Peyer's patch (tissue), 4 donors: ENCODE measurements around the gene PITPNM1. TPM values are rescaled to one million over a fixed set of nuclear protein-coding genes. Genes with fewer than 3 reads are reported as not detected.
A peak's percentile ranks its signal among the peaks of the same experiment; 100 is the strongest.

Experiments
- DNase-seq, 3 donors: peaks; one replicate each; pipeline ENCODE4 v3.0.0-alpha.2; 2017 to 2019
- H3K27ac ChIP-seq, 4 donors: fragments of 200-600 bp; sonication (generic); one replicate each; pipeline ENCODE4 v1.5.1; 2016 to 2019
- H3K27me3 ChIP-seq, 2 donors: fragments of 200-600 bp; sonication (generic); one replicate each; pipeline ENCODE4 v1.5.1; 2019
- H3K36me3 ChIP-seq, 3 donors: fragments of 200-600 bp; sonication (generic); one replicate each; pipeline ENCODE4 v1.5.1; 2016 to 2019
- H3K4me1 ChIP-seq, 4 donors: fragments of 200-600 bp; sonication (generic); one replicate each; pipeline ENCODE4 v1.5.1; 2016 to 2019
- H3K4me3 ChIP-seq, 4 donors: fragments of 200-600 bp; sonication (generic); 1 replicate in 3 of 4; 2 replicates in 1 of 4; pipeline ENCODE4 v1.5.1; 2016 to 2019; ENCODE audit warnings: mild to moderate bottlenecking in 1 of 4
- H3K9me3 ChIP-seq, 4 donors: fragments of 200-600 bp; sonication (generic); one replicate each; pipeline ENCODE4 v1.5.1; 2016 to 2019; ENCODE audit warnings: mild to moderate bottlenecking in 1 of 4
- POLR2A ChIP-seq, 2 donors: fragments of 450-650 bp; IDR thresholded peaks; one replicate each; pipeline ENCODE4 v1.5.1; 2017; ENCODE audit warnings: antibody characterized with exemption in 2 of 2, mild to moderate bottlenecking in 2 of 2, moderate library complexity in 2 of 2
- small RNA-seq, 2 donors: library from RNA; depleted of rRNA; stranded (forward); fragments of <200 nt; gene quantifications; one replicate each; pipeline ENCODE3, GENCODE V24; 2016
- total RNA-seq, 4 donors: library from RNA; depleted of rRNA; stranded (reverse); fragments of >200 nt; gene quantifications; one replicate each; pipeline ENCODE4 v1.1.0, GENCODE V29; 2016
- TF ChIP-seq, protein P1 (sequence below), 6 experiments: fragments of 450-650 bp in 4 of 6; fragments of 200-600 bp in 2 of 6; sonication (generic) in 1 of 6; IDR thresholded peaks; one replicate each; pipeline ENCODE4 v1.5.1; 2017 to 2019; ENCODE audit warnings: antibody characterized with exemption in 6 of 6, mild to moderate bottlenecking in 3 of 6, moderate library complexity in 1 of 6

Gene PITPNM1
- total RNA-seq, 4 donors from 2014 or later, result 94.4 to 126 (median 109) TPM

DNA sequence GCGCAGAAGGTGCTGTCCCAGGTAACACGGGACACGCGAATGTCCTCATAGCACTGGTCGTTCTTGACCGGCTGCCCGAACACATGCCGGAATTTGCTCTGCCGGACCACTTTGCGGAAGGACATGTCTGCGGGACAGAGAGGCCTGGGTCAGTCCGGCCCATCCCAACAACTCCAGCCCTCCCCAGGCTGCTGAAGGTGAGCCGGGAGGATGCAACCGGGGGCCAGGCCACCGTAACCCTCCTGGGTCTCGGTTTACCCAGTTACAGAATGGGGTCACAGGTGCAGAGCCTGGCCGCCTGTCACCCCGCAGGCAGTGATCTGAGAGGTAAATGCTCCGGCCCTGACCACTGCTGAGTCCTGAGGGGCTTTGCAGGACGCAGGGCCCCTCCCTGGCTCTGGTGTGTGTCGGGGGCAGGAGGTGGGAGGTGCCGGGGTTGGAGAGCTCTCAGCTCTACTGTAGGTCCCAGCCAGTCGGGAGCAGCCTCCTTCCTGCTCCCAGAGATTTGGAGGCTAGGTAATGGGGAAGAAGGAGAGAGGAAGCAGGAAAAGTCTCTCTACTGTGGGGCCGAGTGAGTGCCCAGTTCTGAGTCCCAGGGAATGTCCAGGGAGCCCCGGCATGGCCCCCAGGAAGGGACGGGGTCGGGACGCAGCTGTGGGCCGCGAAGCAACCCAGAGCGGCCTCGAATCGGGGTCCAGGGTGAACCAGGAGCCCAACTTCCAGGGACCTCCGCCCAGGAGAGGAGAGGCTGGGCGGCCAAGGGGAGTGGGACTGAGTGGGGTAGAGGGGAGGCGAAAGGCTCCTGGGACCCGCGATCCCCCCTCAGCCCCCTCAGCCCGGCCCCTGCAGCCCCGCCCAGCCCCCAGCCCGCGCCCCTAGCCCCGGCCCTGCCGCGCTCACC lies 62.4 kb downstream of the PITPNM1 start:
- DNase-seq, result no peak
- Histone ChIP-seq H3K4me1 (peaks cover 0 to 59% (median 51%) of the 10 kb centered on the region in 4 donors), H3K4me3 (peak overlapping the region; percentile 49 to 95 (median 72)), H3K9me3 (no peaks in the 10 kb centered on the region), H3K27me3 (no peaks in the 10 kb centered on the region), H3K27ac (peak overlapping the region; percentile 88 to 99 (median 96)), H3K36me3 (peaks cover 0 to 43% (median 0%) of the 10 kb centered on the region in 3 donors)
- no peak for TF ChIP-seq POLR2A (IDR thresholded peaks at IDR 0.05)
- TF ChIP-seq, protein P1, sequence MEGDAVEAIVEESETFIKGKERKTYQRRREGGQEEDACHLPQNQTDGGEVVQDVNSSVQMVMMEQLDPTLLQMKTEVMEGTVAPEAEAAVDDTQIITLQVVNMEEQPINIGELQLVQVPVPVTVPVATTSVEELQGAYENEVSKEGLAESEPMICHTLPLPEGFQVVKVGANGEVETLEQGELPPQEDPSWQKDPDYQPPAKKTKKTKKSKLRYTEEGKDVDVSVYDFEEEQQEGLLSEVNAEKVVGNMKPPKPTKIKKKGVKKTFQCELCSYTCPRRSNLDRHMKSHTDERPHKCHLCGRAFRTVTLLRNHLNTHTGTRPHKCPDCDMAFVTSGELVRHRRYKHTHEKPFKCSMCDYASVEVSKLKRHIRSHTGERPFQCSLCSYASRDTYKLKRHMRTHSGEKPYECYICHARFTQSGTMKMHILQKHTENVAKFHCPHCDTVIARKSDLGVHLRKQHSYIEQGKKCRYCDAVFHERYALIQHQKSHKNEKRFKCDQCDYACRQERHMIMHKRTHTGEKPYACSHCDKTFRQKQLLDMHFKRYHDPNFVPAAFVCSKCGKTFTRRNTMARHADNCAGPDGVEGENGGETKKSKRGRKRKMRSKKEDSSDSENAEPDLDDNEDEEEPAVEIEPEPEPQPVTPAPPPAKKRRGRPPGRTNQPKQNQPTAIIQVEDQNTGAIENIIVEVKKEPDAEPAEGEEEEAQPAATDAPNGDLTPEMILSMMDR (IDR thresholded peaks at IDR 0.05), result no peak

Small RNA genes within 50 kb of the gene (small RNA-seq; reads per million reads assigned to genes)
- 0 to 0.06 reads per million in 2 donors for gene MIR6752

Other genes with a start within 250 kb of the PITPNM1 start
- 100 to 1,000 TPM; 103 to 276 (median 163) TPM for gene GRK2, start 238.9 kb downstream of the PITPNM1 start, total RNA-seq
- gene ANKRD13D, start 216.1 kb downstream of the PITPNM1 start, total RNA-seq, result 10 to 100 TPM; 25.4 to 97.4 (median 41.5) TPM
- gene SSH3, start 201.8 kb downstream of the PITPNM1 start, total RNA-seq, result 100 to 1,000 TPM in 2 of 4 donors, 10 to 100 TPM in 2; 55.9 to 128 (median 99.9) TPM
- 100 to 1,000 TPM in 3 of 4 donors, 10 to 100 TPM in 1; 74.3 to 329 (median 272) TPM for gene POLD4, start 151.8 kb downstream of the PITPNM1 start, total RNA-seq
- gene CLCF1, start 131.8 kb downstream of the PITPNM1 start, total RNA-seq, result 10 to 100 TPM in 2 of 4 donors, 1 to 10 TPM in 2; 1.2 to 14.9 (median 7.5) TPM
- 10 to 100 TPM; 37.0 to 73.4 (median 61.6) TPM for gene RAD9A, start 113.4 kb downstream of the PITPNM1 start, total RNA-seq
- gene PPP1CA, start 103.5 kb downstream of the PITPNM1 start, total RNA-seq, result 100 to 1,000 TPM; 156 to 213 (median 177) TPM
- gene TBC1D10C, start 101.3 kb downstream of the PITPNM1 start, total RNA-seq, result 10 to 100 TPM in 2 of 4 donors, 1 to 10 TPM in 2; 5.6 to 53.6 (median 9.3) TPM
- 1 to 10 TPM in 1 of 4 donors, under 1 TPM in 2, not detected in 1; 0.54 to 1.2 (median 0.83) TPM for gene CARNS1, start 89.7 kb downstream of the PITPNM1 start, total RNA-seq
- 10 to 100 TPM; 58.0 to 88.3 (median 63.5) TPM for gene RPS6KB2, start 76.9 kb downstream of the PITPNM1 start, total RNA-seq
- gene PTPRCAP, start 67.7 kb downstream of the PITPNM1 start, total RNA-seq, result 10 to 100 TPM; 17.3 to 56.9 (median 21.7) TPM
- 100 to 1,000 TPM in 3 of 4 donors, 10 to 100 TPM in 1; 68.5 to 161 (median 138) TPM for gene CORO1B, start 61.9 kb downstream of the PITPNM1 start, total RNA-seq
- gene GPR152, start 52.6 kb downstream of the PITPNM1 start, total RNA-seq, result not detected
- gene CABP4, start 50.0 kb downstream of the PITPNM1 start, total RNA-seq, result 1 to 10 TPM in 1 of 4 donors, under 1 TPM in 2, not detected in 1; 0.85 to 3.3 (median 0.94) TPM
- gene TMEM134, start 36.1 kb downstream of the PITPNM1 start, total RNA-seq, result 100 to 1,000 TPM in 1 of 4 donors, 10 to 100 TPM in 3; 80.0 to 126 (median 86.1) TPM
- gene AIP, start 22.3 kb downstream of the PITPNM1 start, total RNA-seq, result 10 to 100 TPM; 39.9 to 75.9 (median 58.4) TPM
- 10 to 100 TPM; 60.4 to 97.7 (median 77.2) TPM for gene CDK2AP2, start 2.8 kb upstream of the PITPNM1 start, total RNA-seq
- not detected for gene CABP2, start 18.1 kb upstream of the PITPNM1 start, total RNA-seq
- 100 to 1,000 TPM; 237 to 451 (median 419) TPM for gene GSTP1, start 78.4 kb upstream of the PITPNM1 start, total RNA-seq
- gene NDUFV1, start 101.6 kb upstream of the PITPNM1 start, total RNA-seq, result 100 to 1,000 TPM; 297 to 532 (median 329) TPM
- gene NUDT8, start 124.6 kb upstream of the PITPNM1 start, total RNA-seq, result 10 to 100 TPM in 3 of 4 donors, 1 to 10 TPM in 1; 5.0 to 64.1 (median 45.4) TPM
- 10 to 100 TPM in 3 of 4 donors, not detected in 1; 16.9 to 82.5 (median 64.1) TPM for gene TBX10, start 134.4 kb upstream of the PITPNM1 start, total RNA-seq
- gene ACY3, start 145.4 kb upstream of the PITPNM1 start, total RNA-seq, result 100 to 1,000 TPM in 2 of 4 donors, 10 to 100 TPM in 2; 12.4 to 176 (median 105) TPM
- gene ALDH3B2, start 169.3 kb upstream of the PITPNM1 start, total RNA-seq, result not detected